Measurements from ENCODE around the gene PSG11. TPM values are rescaled to one million over a fixed set of nuclear protein-coding genes. Genes with fewer than 3 reads are reported as not detected.
A peak's percentile ranks its signal among the peaks of the same experiment; 100 is the strongest.
"Not testable (repeated sequence)": the region's sequence is repeated elsewhere in the genome, so short reads cannot be mapped to it uniquely, and the experiment has no call there.

PSG11 gene
- total and polyA plus RNA-seq, 2 of the 4 experiments (the other 2 are of a cell fraction) = 0.07 to 0.18 TPM

- H3K4me3 ChIP-seq (ENCODE audit: insufficient read depth, low read depth, low read length); dilution Hi-C loops (cut with HindIII; ENCODE audit: low sequenced_read_pairs, unreplicated experiment); H3K27me3 ChIP-seq (ENCODE audit: control insufficient read depth, insufficient read depth, low read length); in situ Hi-C loops (cut with MboI; ENCODE audit: low sequenced_read_pairs); H3K9me1 ChIP-seq (ENCODE audit: insufficient read depth, low read length); H3K4me1 ChIP-seq (ENCODE audit: control insufficient read depth, insufficient read depth, low read length); H3K4me2 ChIP-seq (ENCODE audit: low read depth, low read length); CTCF ChIA-PET; H4K20me1 ChIP-seq (ENCODE audit: insufficient read depth, low read length); H3K23ac ChIP-seq (ENCODE audit: low read depth, low read length); H3K9ac ChIP-seq (ENCODE audit: low read depth, low read length); H3K56ac ChIP-seq (ENCODE audit: extremely low read depth, insufficient read depth, low read length); H2BK5ac ChIP-seq (ENCODE audit: low read depth, low read length, poor library complexity, severe bottlenecking); BruUV-seq (replicated peaks); H3K9me3 ChIP-seq (ENCODE audit: control insufficient read depth, insufficient read depth, low read length); H3K36me3 ChIP-seq (ENCODE audit: control insufficient read depth, insufficient read depth, low read length); H2AFZ ChIP-seq (replicated peaks; ENCODE audit: low read length, poor library complexity); H3K27ac ChIP-seq (ENCODE audit: insufficient read depth, low read length); H4K5ac ChIP-seq (ENCODE audit: low read depth, low read length); H3K18ac ChIP-seq (ENCODE audit: low read depth, low read length); H3K79me1 ChIP-seq (ENCODE audit: low read depth in 1 of 2, low read length in 2 of 2); POLR2A ChIA-PET (ENCODE audit: unreplicated experiment); H2AK9ac ChIP-seq (replicated peaks; ENCODE audit: low read depth, low read length, poor library complexity); H3K14ac ChIP-seq (replicated peaks; ENCODE audit: low read depth, low read length): not testable (repeated sequence)
- H4K8ac ChIP-seq (ENCODE audit: low read depth in 2 of 2, low read length in 2 of 2) = peak overlapping the region in 1 of 2 experiments; percentile 24; a peak in 1 of 4 replicates
- peak; percentile 68 for TF ChIP-seq RAD21 (IDR thresholded peaks at IDR 0.05; ENCODE audit: low read length)
- TF ChIP-seq CTCF (conservative IDR thresholded peaks at IDR 0.05; ENCODE audit: low read depth, low read length) = peak; percentile 54
- TF ChIP-seq RFX5 (IDR thresholded peaks at IDR 0.05; ENCODE audit: low read depth, low read length) = peak; percentile 61; the same call in 1 of the 2 replicates
- TF ChIP-seq SMC3 (IDR thresholded peaks at IDR 0.05; ENCODE audit: low read depth, low read length) = peak; percentile 64
- peak overlapping the region; percentile 84 for H2BK120ac ChIP-seq (ENCODE audit: low read depth, low read length)
- intact Hi-C loops (cut with micrococcal nuclease) = loop anchor here (1.0 to 5.0 kb wide), 2 partner anchors 99 to 239 kb away; no protein-coding TSS in a partner anchor
- peak overlapping the region; percentile 86; the same call in 1 of the 3 replicates for H2BK15ac ChIP-seq (ENCODE audit: low read depth, low read length)
- no CpG with 5 or more reads among the region's 2 CpGs for WGBS, 2 experiments (ENCODE audit: extremely low coverage in 2 of 2, insufficient read length in 1 of 2)
- ATAC-seq (ENCODE audit: low read depth) (peak; percentile 69), DNase-seq (peak; percentile 74)
- peak overlapping the region; percentile 70; the same call in 1 of the 2 replicates for H2BK20ac ChIP-seq (ENCODE audit: low read depth, low read length)
- H2AK5ac ChIP-seq (ENCODE audit: low read depth, low read length) = peak overlapping the region; percentile 51; the same call in 1 of the 2 replicates
- peak overlapping the region; percentile 47 for H3K4ac ChIP-seq (ENCODE audit: low read depth, low read length)
- H4K91ac ChIP-seq (ENCODE audit: insufficient read depth, low read depth, low read length) = peak overlapping the region; percentile 27; the same call in 1 of the 2 replicates
These were observed 5.4 kb upstream of the PSG11 start for GRCh38 chr19:43031645-43032044.

Measured in IMR-90 (cell line).